Brain pericyte (primary cell): ENCODE results near the gene DMGDH.

Experiments used
- DNase-seq: peaks from one replicate; pipeline ENCODE4 v3.0.0-alpha.2; 2012; ENCODE audit warnings: low read depth, low spot score

The DMGDH gene

DNA sequence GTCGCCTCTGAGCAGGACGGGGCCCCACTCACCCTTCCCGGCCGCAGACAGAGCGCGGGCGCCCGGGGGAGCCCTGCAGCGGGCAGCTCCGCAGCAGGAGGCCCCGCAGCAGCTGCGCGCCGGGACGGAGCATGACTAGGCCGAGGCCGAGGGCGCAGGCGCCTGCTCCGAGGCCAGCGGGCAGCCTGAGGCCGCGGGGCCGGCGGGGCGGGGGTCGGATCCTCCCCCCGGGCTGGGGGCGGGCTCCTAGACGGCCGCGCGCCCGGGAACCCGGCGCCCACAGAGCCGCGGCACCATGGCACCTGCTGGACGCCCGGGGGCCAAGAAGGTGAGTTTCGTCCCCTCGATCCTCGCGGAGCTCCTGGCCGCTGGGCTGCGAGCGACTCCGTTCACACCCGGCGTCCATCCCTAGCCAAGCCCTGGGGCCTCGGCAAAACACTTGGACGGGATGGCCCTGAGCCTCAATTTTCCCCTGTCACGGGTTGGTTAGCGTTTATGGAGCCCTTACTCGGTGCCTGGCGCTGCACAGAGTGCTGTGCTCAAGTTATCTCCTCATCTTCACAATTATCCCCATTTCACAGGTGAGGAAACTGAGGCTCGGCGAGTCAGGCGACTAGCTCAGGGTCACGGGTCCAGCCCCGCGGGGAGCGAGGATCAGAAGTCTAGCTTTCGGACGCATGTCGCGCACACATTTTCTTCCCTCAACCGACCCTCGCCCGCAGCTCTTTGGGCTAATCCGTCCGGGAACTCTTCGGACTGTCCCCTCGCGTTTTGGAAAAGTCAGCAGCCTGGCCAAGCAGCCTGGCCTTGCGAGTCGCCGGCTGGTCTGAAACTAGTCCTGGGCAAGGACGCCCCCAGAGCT is at the start of gene DMGDH, which contains the start of gene BHMT2:
DMGDH (minus strand) TSS at position 187 of the 862 bp plus-strand sequence; CDS start at position 133, 54 bp downstream.
BHMT2 (plus strand) TSS at position 280 of the 862 bp plus-strand sequence; CDS start at position 296, 16 bp downstream.
- DNase-seq: no peak

GRCh38 chr5:79112703-79113058 is 43.2 kb upstream of the DMGDH start:
- no peak for DNase-seq

DNA sequence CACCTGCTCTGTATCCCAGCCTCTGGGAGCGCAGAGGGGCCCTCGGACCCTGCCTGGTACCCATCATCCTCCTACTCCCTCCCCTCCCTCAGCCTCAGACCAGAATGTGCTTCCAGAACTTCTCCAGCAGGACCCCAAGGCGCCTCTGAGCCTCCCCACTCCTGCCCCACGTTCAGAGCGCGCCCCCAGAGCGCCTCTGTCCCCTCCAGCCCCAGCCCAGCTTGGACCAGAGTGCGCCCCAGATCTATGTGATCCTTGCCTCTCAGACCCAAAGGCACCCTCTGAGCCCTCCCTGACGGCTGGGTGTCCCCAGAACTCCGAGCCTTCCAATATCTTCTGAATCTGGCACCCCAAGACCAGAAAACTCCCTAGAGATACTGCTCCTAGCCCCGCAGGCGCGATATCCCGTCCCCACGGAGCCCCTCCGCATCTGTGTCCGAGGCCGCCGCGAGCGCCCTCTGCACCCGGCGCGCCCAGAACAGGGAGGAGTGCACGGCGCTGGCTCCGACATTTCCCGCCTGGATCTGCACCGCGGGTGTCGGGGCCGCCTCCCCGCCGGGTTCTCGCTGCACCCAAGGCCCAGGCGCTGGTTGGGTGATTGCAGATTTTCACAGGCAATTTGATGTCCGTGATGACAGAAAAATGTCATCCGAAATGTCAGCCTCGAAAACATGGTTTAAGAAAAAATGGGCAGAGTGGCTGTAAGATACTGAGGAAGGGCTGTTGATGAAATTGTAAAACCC is 42.7 kb upstream of the DMGDH start:
- DNase-seq: no peak

GRCh38 chr5:79111387-79111959 is 42.0 kb upstream of the DMGDH start, which contains the start of gene BHMT:
Gene BHMT (plus strand): TSS chr5:79111809. CDS start chr5:79111886, 77 bp downstream.
- no peak for DNase-seq

GRCh38 chr5:79109527-79110492 is 40.3 kb upstream of the DMGDH start:
- DNase-seq: no peak

DNA sequence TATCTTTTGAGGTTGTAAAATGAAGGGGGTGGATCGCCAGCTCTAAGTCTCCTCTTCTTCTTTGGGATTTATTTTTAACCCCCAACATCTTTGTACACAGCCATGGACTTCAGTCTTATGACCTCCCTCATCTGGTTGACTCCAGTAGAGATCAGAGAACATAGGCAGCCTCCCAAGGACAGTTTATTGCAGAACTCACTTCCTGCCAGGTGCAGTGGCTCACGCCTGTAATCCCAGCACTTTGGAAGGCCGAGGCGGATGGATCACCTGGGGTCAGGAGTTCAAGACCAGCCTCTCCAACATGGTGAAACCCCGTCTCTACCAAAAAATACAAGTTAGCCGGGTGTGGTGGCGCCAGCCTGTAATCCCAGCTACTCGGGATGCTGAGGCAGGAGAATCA is 39.3 kb upstream of the DMGDH start:
- no peak for DNase-seq

- no peak for DNase-seq
These were observed 38.6 kb upstream of the DMGDH start for GRCh38 chr5:79108086-79108485.

DNA sequence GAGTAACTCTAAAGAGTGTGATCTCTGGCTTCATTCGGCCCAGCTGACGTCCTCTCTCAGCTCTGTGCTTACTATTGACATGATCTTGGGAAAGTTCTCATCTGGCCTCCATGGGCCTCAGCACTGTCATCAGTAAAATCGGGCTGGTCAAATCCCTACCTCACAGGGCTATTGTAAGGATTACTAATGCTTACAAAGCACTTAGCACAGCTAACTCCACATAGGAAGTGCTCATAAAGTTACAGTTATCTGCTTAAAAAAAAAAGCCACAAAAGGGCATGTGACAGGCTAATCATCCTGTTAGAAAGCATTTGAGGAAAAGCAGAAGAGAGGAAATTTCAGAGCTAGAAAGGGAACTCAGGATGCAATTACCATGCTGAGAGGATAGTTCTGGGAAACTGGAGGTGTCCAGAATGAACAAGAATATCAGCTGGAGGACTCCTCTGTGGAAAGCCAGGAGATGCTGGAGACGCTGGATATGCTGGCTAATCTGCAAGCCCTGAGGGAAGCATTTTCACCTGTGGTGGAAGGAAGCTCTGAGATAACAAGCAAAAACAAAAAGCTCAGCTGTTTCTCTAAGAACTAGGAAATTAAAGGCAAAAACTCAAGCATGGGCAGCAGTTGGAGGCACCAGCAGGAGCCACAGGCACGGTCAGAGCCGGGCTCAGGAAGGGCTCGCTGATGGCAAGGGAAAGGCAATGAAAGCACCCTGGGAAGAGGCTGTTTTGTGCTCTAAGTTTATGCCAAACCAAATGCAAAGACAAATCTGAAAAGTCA is 37.7 kb upstream of the DMGDH start:
- DNase-seq: no peak

- no peak for DNase-seq
These were observed 36.4 kb upstream of the DMGDH start for GRCh38 chr5:79105868-79106267.

- no peak for DNase-seq
These were observed 24.3 kb upstream of the DMGDH start for GRCh38 chr5:79093762-79094161.

GRCh38 chr5:79091064-79091463 is 21.6 kb upstream of the DMGDH start:
- DNase-seq: no peak

- DNase-seq: no peak
These were observed 19.0 kb upstream of the DMGDH start for GRCh38 chr5:79088507-79088906.

- no peak for DNase-seq
These were observed 16.6 kb upstream of the DMGDH start for GRCh38 chr5:79086116-79086515.

DNA sequence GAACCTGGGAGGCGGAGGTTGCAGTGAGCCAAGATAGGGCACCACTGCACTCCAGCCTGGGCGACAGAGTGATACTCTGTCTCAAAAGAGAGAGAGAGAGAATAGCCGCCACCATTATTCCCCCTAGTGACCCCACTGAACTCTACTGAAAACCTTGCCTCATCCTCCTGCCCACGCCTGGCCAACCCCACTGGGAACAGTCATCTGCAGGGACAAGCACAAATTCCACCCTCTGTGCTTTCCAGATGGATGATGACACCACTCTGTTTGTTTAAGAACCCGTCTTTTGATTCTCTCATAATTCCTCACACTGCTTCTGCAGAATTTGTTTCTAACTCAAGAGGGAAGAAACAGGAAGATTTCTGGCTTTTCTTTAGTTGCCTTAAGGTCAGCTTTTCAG is 12.3 kb upstream of the DMGDH start:
- no peak for DNase-seq

DNA sequence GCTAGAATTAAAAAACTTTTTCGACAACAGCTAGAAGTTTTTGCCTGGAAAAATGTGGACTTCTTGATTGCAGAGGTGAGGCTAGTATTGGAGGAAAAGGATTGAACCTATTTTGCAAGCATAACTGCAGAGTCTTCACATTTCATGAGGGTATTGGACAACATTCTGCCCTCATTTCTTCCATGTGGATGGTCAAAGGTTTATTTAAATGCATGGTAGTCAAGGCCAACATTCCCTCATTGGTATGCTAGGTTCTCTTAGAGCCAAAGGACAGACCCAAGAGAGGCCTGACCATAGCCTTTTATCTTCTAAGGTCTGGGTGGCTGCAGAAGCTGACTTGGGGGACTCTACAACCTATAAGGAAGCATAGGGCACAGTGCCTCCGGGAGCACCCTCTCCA is 11.3 kb upstream of the DMGDH start:
- no peak for DNase-seq

DNA sequence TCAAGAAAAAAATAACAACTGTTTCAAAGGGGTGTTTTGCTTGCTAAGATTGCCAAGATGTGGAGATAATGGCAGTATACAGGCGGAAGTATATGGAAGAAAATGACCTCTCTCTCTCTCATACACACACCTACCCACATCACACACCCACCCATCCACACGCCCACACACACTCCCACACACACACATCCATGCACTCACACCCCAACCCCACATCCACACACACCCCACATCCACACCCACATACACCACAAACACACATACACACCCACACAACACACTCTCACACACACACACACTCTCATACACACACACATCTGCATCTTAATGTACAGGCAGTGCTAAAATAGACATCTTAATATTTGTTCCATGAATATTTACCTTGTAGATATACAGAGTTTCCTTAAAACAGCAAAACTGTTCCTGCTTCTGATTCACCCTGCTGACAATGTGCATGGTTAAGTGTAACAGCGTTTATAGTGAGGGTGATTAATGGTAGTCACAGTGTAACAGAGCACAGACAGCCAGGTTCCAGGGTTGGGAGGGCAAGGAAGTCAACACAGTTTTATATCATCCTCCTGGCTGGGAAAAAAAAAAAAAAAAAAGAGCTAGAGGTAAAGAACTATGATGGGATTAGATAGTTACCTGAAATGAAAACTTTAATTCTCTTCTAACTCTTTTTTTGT is 8.3 kb upstream of the DMGDH start:
- no peak for DNase-seq

DNA sequence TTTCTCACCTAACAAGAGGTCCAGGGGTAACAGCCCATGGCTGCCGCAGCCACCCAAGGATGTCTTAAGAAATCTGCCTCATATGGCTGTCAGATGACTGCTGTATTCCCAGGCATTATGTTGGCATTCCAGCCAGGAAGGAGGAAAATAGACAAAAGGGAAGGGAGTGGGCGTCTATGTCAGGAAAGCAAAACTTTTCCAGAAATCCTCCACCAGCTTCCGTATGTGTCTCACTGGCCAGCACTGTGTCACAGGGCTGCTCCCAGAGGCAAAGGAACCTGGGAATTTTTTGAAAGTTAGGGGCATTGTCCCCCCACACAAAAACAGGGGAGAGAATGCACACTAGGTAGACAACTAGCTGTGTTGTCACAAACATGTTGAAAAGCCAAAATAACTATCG is 7.3 kb upstream of the DMGDH start:
- no peak for DNase-seq

GRCh38 chr5:79075646-79076426 is 6.4 kb upstream of the DMGDH start:
- no peak for DNase-seq

DNA sequence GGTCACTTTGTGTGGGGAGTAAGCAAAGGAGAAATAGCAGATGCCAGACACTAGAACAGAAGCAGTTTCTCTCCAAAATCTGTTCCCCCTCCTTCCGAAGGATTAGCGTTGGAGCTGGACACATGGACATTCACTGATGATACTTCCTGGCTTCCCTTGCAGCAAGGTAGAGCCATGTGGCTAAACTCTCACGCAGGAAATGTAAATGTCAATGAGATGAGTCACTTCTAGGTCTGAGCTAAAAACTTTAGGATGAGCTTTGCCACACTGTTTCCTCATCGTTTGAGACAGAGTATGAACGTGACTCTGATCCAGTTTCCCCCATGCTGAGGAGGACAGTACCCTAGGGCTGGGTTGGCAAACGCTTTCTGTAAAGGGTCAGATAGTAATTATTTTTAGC is 5.2 kb upstream of the DMGDH start:
- no peak for DNase-seq
